ENCODE results near the gene PDCD10.

PDCD10 gene

DNA sequence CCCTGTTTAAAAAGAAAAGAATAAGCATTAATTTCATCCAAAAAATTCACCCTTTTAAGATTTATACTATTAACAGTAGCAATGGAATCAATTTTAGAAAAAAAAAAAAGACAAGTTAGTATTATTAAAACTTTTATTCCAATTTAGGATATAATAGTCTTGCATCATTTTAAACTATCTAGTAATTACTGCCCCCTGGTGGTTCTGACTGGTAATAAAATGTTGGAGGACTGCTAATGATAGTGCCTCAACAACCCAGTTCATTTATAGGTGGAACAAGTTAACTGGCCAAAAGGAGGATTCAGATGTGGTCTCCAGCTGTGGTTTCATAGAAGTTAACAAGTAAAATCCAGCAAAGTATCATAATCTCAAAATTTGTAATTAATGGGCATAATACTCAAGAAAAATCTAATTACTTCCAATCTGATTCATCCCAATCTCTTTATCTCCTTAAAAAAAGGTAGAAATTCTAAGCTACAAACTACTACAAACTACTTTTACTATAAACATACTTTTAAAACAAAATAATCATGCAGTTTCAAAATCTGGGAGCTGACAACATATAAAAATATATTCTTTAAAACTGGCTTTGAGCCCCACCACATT, 50.2 kb downstream of the PDCD10 start:
- DNase-seq (ENCODE audit: low spot score): peak; percentile 53

DNA sequence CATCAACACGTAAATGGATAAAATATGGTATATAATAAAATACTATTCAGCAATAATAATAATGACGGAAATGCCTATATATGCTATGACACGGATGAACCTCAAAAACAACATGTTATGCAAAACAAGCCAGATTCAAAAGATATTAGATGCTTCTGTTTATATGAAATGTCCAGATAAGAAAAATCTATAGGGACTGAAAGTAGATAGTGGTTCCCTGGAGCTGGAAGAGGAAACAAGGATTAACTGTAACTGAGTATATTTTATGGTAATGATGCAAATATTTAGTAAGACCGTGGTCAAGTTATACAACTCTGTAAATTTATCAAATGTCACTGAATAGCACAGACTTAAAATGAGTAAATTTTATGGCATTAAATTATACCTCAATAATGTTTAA, 55.2 kb downstream of the PDCD10 start:
- no peak for DNase-seq (ENCODE audit: low spot score)

DNA sequence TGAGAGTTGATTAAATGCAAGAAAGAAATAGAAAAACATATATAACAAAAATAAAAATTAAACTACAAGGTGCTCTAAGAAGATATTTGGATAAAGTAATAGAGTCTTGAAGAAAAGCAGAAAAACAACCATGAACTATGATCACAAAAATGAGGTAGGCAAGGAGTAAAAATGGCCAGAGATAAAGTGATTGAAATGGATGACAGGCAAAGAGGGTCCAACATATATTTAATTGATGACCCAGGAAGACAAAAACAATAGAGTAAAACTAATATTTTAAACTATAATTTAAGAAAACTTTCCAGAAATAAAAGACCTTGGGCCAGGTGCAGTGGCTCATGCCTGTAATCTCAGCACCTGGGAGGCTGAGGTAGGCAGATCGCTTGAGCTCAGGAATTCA, 58.8 kb downstream of the PDCD10 start:
- DNase-seq (ENCODE audit: low spot score): no peak

DNA sequence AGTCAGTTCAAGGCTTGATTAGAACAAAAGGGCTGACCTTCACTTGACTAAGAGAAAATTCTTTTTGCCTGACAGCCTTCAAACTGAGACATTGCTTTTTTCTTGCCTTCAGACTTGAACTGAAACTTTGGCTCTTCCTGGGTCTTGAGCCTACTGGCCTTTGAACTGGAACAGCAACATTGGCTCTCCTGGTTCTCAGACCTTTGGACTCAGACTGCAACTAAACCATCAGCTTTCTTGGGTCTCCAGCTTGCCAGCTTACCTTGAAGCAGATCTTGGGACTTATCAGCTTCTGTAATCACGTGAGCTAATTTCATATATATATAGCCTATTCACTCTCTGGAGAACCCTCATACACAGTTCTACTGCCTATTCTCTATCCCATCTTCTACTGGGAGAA, 61.5 kb downstream of the PDCD10 start:
- no peak for DNase-seq (ENCODE audit: low spot score)

DNA sequence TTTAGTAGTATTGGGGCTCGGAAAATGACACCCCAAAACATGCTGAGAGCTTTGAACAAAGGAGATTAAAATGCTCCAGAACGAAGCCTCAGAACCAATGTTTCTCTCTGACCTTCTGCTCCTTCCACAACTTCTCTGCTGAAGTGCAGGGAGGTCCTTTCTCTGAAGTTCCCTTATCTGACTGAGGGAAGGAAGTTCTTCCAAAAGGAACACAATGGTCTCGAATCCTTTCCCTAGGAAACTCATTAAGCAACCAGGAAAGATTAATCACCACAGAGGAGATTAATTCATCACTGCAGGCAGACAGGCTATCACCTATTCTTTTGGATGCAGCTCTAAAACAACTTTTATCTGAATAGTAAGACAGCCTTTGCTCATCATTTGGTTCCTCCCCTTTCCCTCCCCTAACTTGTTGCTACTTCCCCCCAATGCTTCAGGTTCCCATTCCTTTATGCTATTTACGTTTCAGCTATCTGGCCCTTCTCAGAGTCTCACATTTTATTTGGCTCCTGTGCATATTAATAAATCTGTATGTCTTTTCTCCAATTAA, 62.7 kb downstream of the PDCD10 start:
- DNase-seq (ENCODE audit: low spot score): no peak

DNA sequence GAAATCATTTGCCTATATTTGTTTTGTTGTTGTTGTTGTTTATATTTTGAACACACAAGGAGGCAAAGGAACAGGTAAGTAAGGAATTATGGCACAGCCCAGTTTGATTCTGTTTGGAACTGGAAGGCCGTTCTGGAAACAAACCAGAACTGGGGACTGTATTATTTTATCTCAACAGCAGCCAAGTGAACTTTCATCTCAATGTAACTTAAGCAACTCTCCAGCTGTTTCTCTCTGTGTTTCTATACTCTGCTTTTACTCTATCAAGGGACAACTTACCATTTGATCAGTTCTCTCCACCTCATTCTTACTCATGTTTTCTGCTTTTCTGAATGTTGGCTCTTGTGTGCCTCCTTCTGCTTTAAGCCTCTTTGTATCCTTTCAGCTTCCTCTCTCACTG, 65.0 kb downstream of the PDCD10 start:
- no peak for DNase-seq (ENCODE audit: low spot score)

DNA sequence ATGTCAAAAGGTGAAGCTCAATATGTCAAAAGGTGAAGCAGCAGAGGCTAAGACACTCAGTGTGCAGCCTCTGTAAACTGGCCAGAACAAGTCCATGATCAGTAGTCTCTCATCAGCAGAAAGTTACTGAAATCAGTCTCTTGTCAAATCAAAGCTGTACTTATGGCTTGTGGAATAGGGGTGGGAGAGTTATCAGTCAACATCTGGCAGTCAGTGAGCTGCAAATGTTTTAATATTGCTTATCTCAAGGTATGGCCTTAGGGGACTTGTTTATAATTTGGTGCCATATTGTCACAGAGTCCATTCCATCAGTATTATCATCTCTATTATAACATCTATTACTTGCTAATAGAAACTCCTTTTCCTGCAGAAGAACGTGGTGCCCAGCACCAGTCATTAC, 66.0 kb downstream of the PDCD10 start:
- no peak for DNase-seq (ENCODE audit: low spot score)

DNA sequence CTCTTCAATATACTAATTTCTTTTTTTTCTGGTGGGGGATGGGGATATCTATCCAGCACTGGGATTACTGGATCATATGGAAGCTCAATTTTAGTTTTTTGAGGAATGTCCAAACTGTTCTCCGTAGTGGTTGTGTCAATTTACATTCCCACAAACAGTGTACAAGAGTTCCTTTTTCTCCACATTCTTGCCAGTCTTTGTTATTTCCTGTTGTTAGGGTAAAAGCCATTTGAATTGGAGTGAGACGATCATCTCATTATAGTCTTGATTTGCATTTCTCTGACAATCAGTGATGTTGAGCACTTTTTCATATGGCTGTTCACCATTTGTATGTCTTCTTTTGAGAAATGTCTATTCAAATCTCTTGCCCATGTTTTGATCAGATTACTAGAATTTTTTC, 68.1 kb downstream of the PDCD10 start:
- no peak for DNase-seq (ENCODE audit: low spot score)

DNA sequence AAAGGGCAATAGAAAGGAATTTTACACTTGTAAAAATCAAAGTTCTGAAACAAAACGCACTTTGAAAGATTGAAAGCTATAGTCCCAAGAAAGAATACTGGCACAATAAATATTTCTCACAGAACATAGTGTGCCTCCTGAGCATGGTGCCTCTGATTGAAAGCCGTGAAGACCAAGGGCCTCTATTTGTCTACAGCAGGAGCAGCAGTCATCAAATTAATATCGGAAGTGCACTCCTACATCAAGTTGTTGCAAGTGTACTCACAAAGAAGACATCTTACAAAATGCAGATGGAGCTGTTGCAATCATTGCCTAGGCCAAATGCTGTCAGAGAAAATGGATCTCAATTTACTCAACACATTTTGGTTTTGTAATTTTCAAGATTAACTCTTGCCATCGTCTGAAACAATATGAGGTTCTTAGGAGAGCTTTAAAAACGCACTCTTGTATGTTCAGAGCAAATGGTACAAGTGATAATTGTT, 71.7 kb downstream of the PDCD10 start:
- no peak for DNase-seq (ENCODE audit: low spot score)

DNA sequence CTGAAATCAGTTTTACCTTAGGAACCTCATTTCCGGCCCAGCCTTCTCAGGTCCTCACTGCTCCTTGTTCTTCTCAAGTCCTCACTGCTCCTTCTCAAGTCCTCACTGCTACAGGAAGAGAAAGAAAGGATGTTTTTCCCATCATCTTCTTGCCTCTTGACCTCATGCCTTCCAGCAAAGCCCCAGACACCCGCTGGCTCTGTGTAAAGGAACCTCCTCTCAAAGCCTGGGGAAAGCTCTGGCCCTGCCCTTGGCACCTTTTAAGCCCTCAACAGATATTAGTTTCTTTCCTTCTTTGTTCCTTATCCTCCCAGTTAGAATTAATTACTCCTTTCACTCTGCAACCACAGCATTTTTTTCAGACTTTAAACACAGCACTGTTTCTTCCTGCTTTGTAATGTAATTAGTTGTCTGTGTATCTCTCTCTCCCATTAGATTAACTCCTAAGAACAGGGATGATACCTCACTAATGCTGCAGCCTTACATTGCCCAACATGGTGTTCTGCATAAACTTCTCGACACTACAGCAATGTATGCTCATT, 76.9 kb downstream of the PDCD10 start:
- no peak for DNase-seq (ENCODE audit: low spot score)

DNA sequence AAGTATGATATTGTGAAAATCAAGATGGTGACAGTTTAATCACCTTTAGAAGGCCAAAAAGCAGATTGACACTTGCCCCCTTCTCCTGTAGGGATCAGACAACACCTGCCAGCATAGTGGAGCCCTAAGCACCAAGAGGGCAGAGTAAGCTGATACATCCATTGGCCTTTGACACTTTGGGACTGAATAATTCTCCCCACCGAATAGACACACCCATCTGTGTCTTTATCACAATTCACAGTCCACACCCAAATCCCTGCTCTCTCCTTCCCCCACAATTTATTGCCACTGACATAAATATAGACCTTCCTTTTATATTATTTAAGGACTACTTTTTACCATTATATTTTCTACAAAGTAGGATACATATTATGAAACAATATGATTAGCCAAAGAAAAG, 77.9 kb downstream of the PDCD10 start:
- DNase-seq (ENCODE audit: low spot score): no peak

DNA sequence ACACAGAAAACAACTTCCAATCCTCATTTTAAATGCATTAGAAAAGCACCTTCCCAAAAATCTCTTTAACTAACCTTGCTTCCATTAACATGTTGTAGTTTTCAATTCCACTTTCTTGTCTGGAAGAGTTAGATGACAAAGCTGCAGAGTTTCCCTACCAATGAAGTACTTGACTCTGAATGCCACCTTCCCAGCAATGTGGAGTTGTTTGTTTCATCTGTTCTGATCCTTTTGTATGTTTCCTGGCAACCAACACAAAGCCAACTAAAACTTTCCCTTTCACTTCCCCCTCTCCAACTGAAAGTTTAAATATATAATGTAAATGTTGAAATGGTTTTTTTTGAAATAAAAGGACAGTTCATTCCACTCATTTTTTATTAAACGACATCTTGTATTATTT, 80.9 kb downstream of the PDCD10 start, which contains the start of gene WDR49:
TSS of gene WDR49 (minus strand) at position 183 of the 400 bp plus-strand sequence. CDS start 517 bp downstream, outside the sequence.
- DNase-seq (ENCODE audit: low spot score): no peak

DNA sequence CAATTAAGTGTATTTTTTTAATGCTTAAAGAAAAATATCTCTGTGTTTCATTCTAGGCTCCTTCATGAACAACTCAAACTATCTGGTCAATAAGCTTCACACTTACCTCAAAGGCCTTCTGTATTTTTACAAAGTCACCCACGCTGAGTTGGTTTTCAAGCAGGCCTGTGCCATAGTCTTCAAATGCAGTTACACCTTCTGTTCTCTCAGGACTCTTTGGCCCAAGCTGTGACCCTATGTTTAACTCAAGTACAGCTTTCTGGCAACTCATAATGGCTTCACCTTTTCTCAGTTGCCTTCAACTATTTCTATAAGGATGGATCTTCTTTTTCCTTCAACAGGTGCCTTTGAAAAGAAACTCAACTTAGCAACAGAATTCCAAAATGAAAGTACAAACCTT, 81.5 kb downstream of the PDCD10 start:
- DNase-seq (ENCODE audit: low spot score): no peak

DNA sequence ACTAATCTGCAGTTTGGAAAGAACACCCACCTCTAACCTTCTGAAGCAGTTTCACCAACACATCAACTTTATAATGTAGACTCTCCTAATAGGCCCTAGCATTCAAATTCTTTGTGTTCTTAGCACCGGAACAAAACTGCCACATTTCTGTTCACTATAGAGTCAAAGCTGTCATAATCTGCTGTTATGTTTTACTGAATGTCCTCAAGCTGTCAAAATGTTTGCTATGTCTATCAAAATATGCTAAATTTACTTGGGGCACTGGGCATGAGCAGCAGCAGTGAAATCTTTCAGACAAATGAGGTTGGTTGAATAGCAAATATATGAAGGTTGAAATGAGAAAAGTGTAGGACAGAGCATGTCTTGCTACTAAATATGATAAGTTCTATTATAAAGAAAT, 82.9 kb downstream of the PDCD10 start:
- DNase-seq (ENCODE audit: low spot score): no peak

DNA sequence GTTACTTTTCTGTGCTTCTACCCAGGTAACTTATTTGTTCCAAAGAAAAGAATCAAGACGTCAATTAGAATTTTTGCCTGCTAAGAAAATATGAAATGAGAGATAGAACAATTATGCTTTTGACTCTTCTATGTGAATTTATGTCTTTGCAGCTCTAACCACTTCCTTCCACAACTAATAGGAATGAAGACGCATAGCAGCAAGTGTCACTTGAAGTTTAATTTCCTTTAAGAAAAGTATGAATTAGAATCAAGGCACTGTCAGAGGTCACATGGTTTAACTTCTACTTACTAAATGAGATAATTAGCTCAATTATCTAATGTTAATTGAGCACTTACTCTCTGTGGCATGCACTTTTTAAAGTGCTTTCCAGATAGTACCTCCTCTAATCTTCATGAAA, 84.2 kb downstream of the PDCD10 start:
- DNase-seq (ENCODE audit: low spot score): no peak

DNA sequence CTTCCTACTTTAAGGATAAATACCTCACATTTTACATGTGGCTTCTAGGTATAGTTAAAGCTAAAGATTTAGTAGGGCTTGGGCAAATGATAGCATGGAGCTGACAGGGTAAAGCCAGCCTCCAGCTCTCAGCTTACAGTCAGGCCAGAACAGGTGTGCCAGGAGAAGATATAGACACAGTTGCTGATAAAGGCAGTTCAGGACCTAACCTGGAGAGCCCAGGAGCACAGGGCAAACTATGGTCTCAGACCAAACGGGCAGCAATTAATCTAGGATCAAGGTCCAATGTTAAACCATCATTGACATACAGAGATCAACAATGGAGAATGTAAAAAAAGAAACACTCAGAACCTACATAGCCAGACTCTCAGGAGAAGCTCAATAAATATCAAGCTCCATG, 84.9 kb downstream of the PDCD10 start:
- DNase-seq (ENCODE audit: low spot score): no peak

DNA sequence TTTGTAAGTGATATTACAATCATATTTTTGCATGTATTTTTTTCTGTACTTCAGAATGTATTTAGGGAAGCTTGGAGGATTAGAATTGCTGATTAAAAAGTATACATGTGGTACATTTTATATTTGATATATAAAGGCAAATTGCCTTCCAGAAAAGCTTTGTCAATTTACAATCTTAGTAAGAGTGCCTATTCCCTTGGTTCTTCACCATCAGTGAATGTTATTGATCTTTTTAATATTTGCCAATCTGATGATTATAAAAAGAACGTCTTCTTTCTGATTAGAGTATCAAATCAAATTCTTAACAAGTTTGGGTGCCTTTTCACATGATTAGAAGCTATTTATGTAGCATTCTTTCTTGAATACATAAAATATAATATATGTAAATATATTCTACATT, 90.1 kb downstream of the PDCD10 start:
- DNase-seq (ENCODE audit: low spot score): no peak
